WTC11 (cell line): ENCODE data around the gene NPIPB12.
"Not testable (repeated sequence)": the region's sequence is repeated elsewhere in the genome, so short reads cannot be mapped to it uniquely, and the experiment has no call there.

Experiments used
- ATF1 ChIP-seq: sonication (generic); formaldehyde crosslinking; IDR thresholded peaks from 2 replicates; pipeline ENCODE4 v1.8.1; 2023; ENCODE audit warnings: mild to moderate bottlenecking, moderate library complexity, missing genetic modification reagents
- CTCF ChIP-seq: fragments of 200-600 bp; IDR thresholded peaks from 2 replicates; pipeline ENCODE4 v1.8.0; 2022; ENCODE audit warnings: antibody characterized with exemption
- ETV6 ChIP-seq: sonication (generic); formaldehyde crosslinking; IDR thresholded peaks from 2 replicates; pipeline ENCODE4 v1.8.1; 2022; ENCODE audit warnings: mild to moderate bottlenecking, missing genetic modification reagents
- MAX ChIP-seq: sonication (generic); formaldehyde crosslinking; IDR thresholded peaks from 2 replicates; pipeline ENCODE4 v1.8.0; 2022; ENCODE audit warnings: mild to moderate bottlenecking, missing genetic modification reagents
- NFATC4 ChIP-seq: fragments of 250-450 bp; sonication (Bioruptor Pico); IDR thresholded peaks from 2 replicates; pipeline ENCODE4 v1.9.0; 2021; ENCODE audit warnings: mild to moderate bottlenecking

- not testable (repeated sequence) for TF ChIP-seq ATF1 (CRISPR knock-in tag); NFATC4 (CRISPR knock-in tag); MAX (CRISPR knock-in tag); CTCF; ETV6
Observed at GRCh38 chr16:29457660-29458059, 48.5 kb downstream of the NPIPB12 start.
